Measurements from ENCODE around the gene AUH. TPM values are rescaled to one million over a fixed set of nuclear protein-coding genes. Genes with fewer than 3 reads are reported as not detected.
"Not testable (repeated sequence)": the region's sequence is repeated elsewhere in the genome, so short reads cannot be mapped to it uniquely, and the experiment has no call there.

Gene AUH
- total RNA-seq, 1 donor = 13.4 TPM

DNA sequence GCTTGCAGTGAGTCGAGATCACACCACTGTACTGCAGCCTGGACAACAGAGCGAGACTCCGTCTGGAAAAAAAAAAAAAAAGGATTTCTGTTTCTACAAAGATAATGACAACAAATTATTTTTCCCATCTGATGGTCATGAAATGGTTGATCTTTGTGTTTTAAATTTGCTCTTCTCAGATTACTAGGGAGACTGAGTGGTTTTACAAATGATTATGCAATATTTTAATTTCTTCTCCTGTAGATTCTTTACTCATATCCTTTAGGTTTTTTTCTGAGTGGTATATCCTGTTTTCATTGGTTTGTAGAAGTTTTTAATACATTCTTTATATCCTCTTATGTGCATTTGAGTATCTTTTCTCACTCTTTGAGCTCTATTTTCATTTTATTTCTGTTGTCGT, 20.6 kb upstream of the AUH start:
- no peak for DNase-seq (ENCODE audit: low read depth)
- TF ChIP-seq, protein P1, sequence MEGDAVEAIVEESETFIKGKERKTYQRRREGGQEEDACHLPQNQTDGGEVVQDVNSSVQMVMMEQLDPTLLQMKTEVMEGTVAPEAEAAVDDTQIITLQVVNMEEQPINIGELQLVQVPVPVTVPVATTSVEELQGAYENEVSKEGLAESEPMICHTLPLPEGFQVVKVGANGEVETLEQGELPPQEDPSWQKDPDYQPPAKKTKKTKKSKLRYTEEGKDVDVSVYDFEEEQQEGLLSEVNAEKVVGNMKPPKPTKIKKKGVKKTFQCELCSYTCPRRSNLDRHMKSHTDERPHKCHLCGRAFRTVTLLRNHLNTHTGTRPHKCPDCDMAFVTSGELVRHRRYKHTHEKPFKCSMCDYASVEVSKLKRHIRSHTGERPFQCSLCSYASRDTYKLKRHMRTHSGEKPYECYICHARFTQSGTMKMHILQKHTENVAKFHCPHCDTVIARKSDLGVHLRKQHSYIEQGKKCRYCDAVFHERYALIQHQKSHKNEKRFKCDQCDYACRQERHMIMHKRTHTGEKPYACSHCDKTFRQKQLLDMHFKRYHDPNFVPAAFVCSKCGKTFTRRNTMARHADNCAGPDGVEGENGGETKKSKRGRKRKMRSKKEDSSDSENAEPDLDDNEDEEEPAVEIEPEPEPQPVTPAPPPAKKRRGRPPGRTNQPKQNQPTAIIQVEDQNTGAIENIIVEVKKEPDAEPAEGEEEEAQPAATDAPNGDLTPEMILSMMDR (IDR thresholded peaks at IDR 0.05; ENCODE audit: insufficient read depth, low read depth, low read length) = no peak
- H3K4me3 ChIP-seq (ENCODE audit: low read depth, low read length) = no peak overlapping the region

DNA sequence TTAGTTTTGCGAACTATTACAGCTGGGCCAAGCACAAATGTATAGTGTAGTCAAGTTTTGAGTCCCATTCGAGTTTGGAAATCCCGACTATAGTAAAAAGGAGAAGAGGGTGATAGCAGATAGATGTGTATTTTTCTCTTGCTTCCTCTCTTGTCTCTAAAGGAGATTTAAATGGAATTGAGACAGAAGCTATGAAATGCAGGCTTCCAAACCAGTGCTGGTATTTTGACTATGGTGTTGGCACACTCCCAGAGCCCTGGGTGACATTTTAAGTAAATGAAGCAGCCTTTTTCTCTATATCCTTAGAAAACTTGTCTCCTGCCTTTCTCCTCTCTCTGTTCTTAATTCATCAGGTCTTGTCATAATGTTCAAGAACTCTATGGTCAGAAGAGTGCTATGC, 17.7 kb upstream of the AUH start:
- TF ChIP-seq, protein P1 (IDR thresholded peaks at IDR 0.05; ENCODE audit: insufficient read depth, low read depth, low read length) = no peak
- no peak overlapping the region for H3K4me3 ChIP-seq (ENCODE audit: low read depth, low read length)
- peak; percentile 34 for DNase-seq (ENCODE audit: low read depth)

DNA sequence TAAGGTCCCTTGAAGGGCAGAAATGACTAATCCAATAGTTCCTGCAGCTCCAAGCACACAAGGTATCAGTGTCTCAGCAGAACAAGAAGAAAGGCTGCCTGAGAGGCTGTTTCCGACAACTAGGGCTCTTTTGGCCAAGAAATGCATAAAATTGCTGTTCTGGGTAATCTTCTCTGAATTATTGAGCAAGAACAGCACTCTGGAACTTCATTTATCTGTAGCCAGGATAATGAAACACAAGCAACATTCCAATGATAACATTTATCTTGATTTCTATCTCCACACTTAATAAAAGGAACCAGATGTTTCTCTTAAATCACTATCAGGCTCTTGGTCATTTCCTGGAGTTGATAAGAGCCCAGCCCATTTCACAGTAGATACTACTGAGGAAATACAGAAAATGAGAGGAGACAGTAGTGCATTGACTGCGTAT, 17.0 kb upstream of the AUH start:
- peak; percentile 91 for DNase-seq (ENCODE audit: low read depth)
- no peak overlapping the region for H3K4me3 ChIP-seq (ENCODE audit: low read depth, low read length)
- TF ChIP-seq, protein P1 (IDR thresholded peaks at IDR 0.05; ENCODE audit: insufficient read depth, low read depth, low read length) = no peak

DNA sequence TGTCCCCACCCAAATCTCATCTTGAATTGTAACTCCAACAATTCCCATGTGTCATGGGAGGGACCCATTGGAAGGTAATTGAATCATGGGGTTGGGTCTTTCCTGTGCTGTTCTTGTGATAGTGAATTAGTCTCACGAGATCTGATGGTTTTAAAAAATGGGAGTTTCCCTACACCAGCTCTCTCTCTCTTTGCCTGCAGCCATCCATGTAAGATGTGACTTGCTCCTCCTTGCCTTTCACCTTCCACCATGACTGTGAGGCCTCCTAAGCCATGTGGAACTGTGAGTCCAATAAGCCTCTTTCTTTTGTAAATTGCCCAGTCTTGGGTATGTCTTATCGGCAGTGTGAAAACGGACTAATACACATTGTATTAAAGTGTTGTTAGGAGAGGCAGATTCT, 16.3 kb upstream of the AUH start:
- not testable (repeated sequence) for H3K4me3 ChIP-seq (ENCODE audit: low read depth, low read length); DNase-seq (ENCODE audit: low read depth)

DNA sequence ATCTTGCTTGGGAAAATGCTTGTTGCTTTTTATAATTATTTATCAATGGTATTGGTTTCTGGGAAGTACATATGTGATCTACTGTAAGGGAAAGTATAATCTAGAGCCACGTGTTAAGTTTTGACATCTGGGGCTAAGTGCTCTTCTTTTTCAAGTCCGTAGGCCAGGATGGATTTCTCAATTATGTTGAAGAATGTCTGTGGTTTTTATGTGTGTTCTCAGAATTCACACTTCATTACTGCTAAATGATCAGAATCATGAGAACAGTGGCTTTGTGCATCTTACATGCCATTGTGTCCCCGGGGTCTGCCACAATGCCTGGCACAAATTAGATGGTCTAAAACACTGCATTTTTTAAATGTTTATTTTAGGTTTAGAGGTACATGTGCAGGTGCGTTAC, 14.5 kb upstream of the AUH start:
- TF ChIP-seq, protein P1 (IDR thresholded peaks at IDR 0.05; ENCODE audit: insufficient read depth, low read depth, low read length) = no peak
- DNase-seq (ENCODE audit: low read depth) = peak; percentile 80

DNA sequence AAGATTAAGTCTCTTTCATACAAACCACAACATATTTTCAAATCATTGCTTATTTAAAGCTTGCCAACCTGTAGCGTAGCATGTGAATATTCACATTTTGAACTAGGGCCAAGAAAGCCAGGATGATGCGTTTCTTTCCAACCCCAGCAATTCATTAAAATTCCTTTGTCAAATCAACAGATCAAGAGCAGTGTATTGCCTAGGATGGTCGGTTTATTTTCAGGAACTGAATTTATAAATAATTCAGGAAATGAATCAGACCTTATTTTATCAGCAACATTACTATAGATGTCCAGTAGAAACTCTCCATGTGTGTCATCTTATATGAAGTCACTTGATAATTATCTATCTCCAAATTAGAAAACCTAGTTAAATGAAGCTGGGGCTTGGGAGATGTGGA, 13.2 kb upstream of the AUH start:
- TF ChIP-seq, protein P1 (IDR thresholded peaks at IDR 0.05; ENCODE audit: insufficient read depth, low read depth, low read length) = no peak
- peak; percentile 75 for DNase-seq (ENCODE audit: low read depth)
- H3K4me3 ChIP-seq (ENCODE audit: low read depth, low read length) = no peak overlapping the region

More for the DNA sequence above, 14.5 kb upstream of the AUH start:
- no peak overlapping the region for H3K4me3 ChIP-seq (ENCODE audit: low read depth, low read length)

DNA sequence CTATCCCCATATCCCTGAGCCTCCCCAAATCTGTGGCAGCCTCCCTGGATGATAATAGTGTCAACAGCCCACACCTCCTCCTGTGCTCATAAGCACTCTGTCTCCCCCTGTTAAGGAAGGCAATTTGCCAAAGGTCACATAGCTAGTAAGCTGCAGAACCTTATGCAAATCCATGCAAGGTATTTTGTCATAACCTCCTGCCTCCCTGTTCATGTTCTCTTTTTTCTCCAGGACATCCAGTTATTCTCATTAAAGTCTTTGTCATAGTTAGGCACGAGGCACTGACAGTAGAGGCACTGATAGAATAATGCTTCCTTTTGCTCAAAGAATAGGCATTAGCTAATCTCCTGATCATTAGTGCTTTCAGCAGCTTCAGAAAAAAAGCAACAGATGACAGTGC, 10.2 kb upstream of the AUH start:
- DNase-seq (ENCODE audit: low read depth) = no peak

DNA sequence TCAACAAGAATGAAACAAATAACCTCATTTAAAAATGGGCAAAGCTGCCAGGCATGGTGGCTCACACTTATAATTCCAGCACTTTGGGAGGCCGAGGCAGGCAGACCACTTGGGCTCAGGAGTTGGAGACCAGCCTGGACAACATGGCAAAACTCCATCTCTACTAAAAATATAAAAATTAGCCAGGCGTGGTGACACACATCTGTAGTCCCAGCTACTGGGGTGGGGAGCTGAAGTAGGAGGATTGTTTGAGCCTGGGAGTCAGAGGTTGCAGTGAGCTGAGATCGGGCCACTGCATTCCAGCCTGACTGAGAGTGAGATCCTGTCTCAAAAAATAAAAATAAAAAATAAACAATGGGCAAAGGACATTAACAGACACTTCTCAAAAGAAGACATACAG, 8.3 kb upstream of the AUH start:
- not testable (repeated sequence) for H3K4me3 ChIP-seq (ENCODE audit: low read depth, low read length); DNase-seq (ENCODE audit: low read depth)

More for the DNA sequence above, 10.2 kb upstream of the AUH start:
- TF ChIP-seq, protein P1 (IDR thresholded peaks at IDR 0.05; ENCODE audit: insufficient read depth, low read depth, low read length) = no peak
- no peak overlapping the region for H3K4me3 ChIP-seq (ENCODE audit: low read depth, low read length)
